Measurements from ENCODE around the gene PMFBP1. TPM values are rescaled to one million over a fixed set of nuclear protein-coding genes. Genes with fewer than 3 reads are reported as not detected.
A peak's percentile ranks its signal among the peaks of the same experiment; 100 is the strongest.
"Not testable (repeated sequence)": the region's sequence is repeated elsewhere in the genome, so short reads cannot be mapped to it uniquely, and the experiment has no call there.

Gene PMFBP1
- total RNA-seq, 4 donors from 2014 or later = 0.42 to 1.2 (median 0.51) TPM

DNA sequence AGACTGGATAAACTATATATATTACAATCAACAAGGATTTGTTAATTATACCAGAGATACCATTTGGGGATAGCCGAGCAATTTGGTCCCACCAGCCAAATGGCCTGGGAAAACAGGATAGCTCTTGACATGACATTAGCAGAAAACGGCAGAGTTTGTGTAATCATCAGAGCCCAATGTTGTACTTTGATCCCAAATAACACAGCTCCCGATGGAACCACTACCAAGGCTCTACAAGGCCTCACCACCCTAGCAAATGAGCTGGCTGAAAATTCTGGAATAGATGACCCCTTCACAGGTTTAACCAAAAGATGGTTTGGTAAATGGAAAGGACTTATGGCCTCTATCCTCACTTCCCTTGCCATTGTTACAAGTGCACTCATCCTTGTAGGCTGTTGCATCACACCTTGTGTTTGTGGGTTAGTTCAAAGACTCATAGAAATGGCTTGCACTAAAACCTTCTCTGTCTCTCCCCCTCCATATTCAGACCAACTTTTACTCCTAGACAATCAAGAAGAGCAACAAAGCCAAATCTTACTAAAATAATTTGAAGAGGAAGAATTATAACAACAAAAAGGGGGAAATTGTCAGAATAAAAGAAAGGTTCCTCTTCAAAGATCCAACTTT is 88.1 kb downstream of the PMFBP1 start:
- TF ChIP-seq, protein P1, sequence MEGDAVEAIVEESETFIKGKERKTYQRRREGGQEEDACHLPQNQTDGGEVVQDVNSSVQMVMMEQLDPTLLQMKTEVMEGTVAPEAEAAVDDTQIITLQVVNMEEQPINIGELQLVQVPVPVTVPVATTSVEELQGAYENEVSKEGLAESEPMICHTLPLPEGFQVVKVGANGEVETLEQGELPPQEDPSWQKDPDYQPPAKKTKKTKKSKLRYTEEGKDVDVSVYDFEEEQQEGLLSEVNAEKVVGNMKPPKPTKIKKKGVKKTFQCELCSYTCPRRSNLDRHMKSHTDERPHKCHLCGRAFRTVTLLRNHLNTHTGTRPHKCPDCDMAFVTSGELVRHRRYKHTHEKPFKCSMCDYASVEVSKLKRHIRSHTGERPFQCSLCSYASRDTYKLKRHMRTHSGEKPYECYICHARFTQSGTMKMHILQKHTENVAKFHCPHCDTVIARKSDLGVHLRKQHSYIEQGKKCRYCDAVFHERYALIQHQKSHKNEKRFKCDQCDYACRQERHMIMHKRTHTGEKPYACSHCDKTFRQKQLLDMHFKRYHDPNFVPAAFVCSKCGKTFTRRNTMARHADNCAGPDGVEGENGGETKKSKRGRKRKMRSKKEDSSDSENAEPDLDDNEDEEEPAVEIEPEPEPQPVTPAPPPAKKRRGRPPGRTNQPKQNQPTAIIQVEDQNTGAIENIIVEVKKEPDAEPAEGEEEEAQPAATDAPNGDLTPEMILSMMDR (IDR thresholded peaks at IDR 0.05) = no peak
- TF ChIP-seq EP300 (IDR thresholded peaks at IDR 0.05) (no peak), POLR2A (IDR thresholded peaks at IDR 0.05) (no peak)
- H3K27ac ChIP-seq = no peak overlapping the region
- no peak for DNase-seq (ENCODE audit: low spot score in 2 of 2)
- no peaks in the 10 kb centered on the region for H3K27me3 ChIP-seq
- H3K36me3 ChIP-seq = peaks cover 0 to 51% (median 19%) of the 10 kb centered on the region in 3 donors
- H3K4me3 ChIP-seq = no peak overlapping the region
- no peaks in the 10 kb centered on the region for H3K4me1 ChIP-seq
- H3K9me3 ChIP-seq = no peaks in the 10 kb centered on the region
- 62 to 72% methylated on average over 3 of the region's 3 CpGs for WGBS, 2 donors

DNA sequence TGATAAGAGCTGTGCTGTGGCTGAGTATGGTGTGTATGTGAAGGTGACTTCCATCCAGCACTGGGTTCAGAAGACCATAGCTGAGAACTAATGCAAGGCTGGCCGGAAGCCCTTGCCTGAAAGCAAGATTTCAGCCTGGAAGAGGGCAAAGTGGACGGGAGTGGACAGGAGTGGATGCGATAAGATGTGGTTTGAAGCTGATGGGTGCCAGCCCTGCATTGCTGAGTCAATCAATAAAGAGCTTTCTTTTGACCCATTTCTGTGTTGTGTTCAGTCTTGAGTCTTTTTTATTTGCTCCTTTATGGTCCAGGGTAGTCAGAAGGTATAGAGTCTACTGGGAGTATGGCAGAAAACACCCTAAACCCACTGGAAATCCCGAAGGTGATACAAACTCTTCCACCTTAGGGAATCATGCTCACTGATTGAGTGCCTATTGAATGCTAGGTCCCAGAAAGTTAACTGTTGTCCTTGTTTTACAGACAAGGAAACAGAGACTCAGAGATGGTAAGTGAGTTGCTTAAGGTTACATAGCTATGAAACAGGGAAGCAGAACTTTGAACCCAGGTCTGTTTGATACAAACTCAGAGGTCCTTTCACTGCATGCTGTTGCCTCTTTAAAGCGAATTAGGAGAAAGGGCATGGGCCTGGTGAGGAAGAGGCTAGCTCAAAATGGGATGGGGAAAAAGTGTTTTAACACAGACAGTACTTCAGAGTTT is 94.8 kb downstream of the PMFBP1 start:
- peak overlapping the region in 1 of 4 donors; percentile 15 for H3K27ac ChIP-seq
- H3K36me3 ChIP-seq; H3K9me3 ChIP-seq; H3K4me3 ChIP-seq; DNase-seq (ENCODE audit: low spot score in 2 of 2); H3K27me3 ChIP-seq: not testable (repeated sequence)
- WGBS, 2 donors = 85 to 100% methylated on average over 1 to 4 of the region's 5 CpGs
- peaks cover 0 to 30% (median 9%) of the 10 kb centered on the region in 4 donors for H3K4me1 ChIP-seq

DNA sequence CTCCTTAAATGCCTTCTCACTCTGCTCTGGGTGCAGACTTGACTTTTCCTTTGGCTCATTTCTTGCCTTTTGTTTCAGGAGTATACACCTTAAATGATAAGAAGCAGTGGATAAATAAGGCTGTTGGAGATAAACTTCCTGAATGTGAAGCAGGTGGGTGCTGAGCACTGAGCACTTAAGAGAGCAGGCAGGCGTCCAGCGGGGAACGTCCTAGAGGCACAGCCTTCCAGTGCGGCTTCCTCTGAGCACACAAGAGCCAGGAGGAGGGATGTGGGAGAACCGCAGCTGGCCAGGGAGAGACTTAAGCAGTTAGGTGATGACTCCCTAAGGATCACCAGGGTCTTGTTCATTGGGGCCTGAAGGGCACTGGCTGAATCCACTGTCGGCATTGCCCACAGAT is 96.9 kb downstream of the PMFBP1 start:
- DNase-seq (ENCODE audit: low spot score in 2 of 2); H3K36me3 ChIP-seq; H3K4me3 ChIP-seq; H3K9me3 ChIP-seq; H3K27me3 ChIP-seq: not testable (repeated sequence)
- WGBS, 2 donors = 50 to 81% methylated on average over 1 to 2 of the region's 6 CpGs
- Histone ChIP-seq H3K27ac (peak overlapping the region in 2 of 4 donors; percentile 80 to 87), H3K4me1 (peaks cover 0 to 43% (median 12%) of the 10 kb centered on the region in 4 donors)

DNA sequence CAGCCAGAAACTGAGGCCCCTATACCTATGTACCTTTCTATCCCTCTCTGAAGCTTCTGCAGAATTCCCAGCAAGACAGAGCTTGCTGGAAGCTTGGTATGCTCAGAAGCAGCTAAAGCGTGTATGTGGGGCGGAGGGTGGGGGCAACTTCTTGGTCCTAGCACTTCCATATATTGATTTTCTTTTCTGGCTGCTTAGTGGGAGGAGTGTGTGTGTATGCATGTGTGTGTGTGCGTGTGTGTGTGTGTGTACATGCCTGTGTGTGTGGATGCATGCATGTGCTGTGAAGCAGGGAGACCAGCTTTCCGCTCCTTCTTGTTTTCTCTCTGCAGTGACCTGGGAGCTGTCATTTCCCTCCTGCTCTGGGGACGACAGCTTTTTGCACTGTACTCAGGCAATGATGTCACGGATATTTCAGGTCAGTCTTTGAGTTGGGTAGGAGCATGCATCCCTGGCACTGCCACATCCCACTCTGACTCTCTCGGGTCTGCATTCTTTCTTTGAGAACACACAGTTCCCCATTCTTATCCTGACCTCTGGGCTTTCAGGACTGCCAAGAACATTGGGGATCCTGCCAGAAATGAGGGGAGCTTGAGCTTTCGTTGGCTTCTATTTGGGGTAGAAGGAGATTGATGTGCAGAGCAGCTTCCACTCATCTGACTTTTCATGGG is 98.3 kb downstream of the PMFBP1 start:
- Histone ChIP-seq H3K4me3 (peak overlapping the region in 1 of 4 donors; percentile 17), H3K27me3 (no peaks in the 10 kb centered on the region), H3K4me1 (peaks cover 0 to 50% (median 15%) of the 10 kb centered on the region in 4 donors), H3K9me3 (no peaks in the 10 kb centered on the region), H3K27ac (peak overlapping the region; percentile 61 to 87 (median 72)), H3K36me3 (peaks cover 0 to 9% (median 0%) of the 10 kb centered on the region in 3 donors)
- DNase-seq (ENCODE audit: low spot score in 2 of 2) = peak in 1 of 2 donors; percentile 10
- WGBS, 2 donors = 43 to 44% methylated on average over 8 of the region's 8 CpGs
- TF ChIP-seq EP300 (IDR thresholded peaks at IDR 0.05) (peak; percentile 21 to 61), POLR2A (IDR thresholded peaks at IDR 0.05) (no peak)
- TF ChIP-seq, protein P1 (IDR thresholded peaks at IDR 0.05) = no peak

DNA sequence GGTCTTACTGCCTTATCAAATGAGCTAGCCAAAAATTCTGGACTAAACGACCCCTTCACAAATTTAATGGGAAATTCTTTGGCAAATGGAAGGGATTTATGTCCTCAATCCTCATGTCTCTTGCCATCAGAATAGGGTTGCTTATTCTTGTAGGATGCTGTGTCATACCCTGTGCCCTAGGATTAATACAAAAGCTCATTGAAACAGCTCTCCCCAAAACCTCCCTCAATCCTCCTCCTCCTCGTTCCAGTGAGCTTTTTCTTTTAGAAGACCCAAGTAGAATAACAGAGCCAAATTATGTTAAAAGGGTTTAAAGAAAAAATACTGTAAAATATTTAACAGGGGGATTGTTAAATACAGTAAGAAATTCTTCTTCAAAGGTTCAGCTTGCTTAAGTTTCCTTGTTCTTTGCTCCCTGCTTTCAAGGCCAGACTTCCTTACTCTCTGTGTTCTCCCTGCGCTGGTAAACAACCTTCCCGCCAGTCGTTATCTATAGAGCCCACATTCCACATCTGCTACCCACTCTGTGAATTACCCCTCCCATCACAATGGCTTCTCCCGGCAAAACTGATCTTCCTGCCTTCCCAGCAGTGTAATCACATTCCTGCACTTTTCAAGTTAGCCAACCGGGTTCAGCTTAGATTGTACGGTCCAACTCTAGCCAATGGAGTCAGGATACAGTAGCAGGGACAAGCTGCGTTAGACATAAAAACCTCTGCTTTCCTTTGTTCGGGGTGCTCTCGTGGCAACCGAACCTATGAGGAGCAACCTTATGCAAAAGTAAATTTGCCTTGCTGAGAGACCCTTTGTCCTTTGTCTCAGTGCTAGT is 99.2 kb downstream of the PMFBP1 start:
- WGBS, 2 donors = 27 to 29% methylated on average over 12 of the region's 12 CpGs
- peaks cover 0 to 2% (median 0%) of the 10 kb centered on the region in 3 donors for H3K36me3 ChIP-seq
- no peaks in the 10 kb centered on the region for H3K9me3 ChIP-seq
- H3K4me1 ChIP-seq = peaks cover 0 to 52% (median 15%) of the 10 kb centered on the region in 4 donors
- H3K27ac ChIP-seq = peak overlapping the region; percentile 61 to 87 (median 72)
- TF ChIP-seq POLR2A (IDR thresholded peaks at IDR 0.05) (no peak), EP300 (IDR thresholded peaks at IDR 0.05) (no peak)
- TF ChIP-seq, protein P1 (IDR thresholded peaks at IDR 0.05) = no peak
- no peak for DNase-seq (ENCODE audit: low spot score in 2 of 2)
- H3K27me3 ChIP-seq = no peaks in the 10 kb centered on the region
- H3K4me3 ChIP-seq = peak overlapping the region in 1 of 4 donors; percentile 17

Other genes starting within 250 kb of the PMFBP1 start
- gene PKD1L3, start 171.8 kb downstream of the PMFBP1 start, total RNA-seq = 1 to 10 TPM in 2 of 4 donors, under 1 TPM in 2; under 0.01 to 1.8 (median 0.74) TPM
- 10 to 100 TPM in 1 of 4 donors, 1 to 10 TPM in 3; 8.2 to 12.0 (median 9.3) TPM for gene DHODH, start 163.4 kb downstream of the PMFBP1 start, total RNA-seq
- gene HP, start 117.7 kb downstream of the PMFBP1 start, total RNA-seq = 10 to 100 TPM in 3 of 4 donors, 1 to 10 TPM in 1; 1.5 to 32.4 (median 27.5) TPM
- 1 to 10 TPM; 1.2 to 6.3 (median 5.1) TPM for gene HPR, start 108.9 kb downstream of the PMFBP1 start, total RNA-seq
- gene TXNL4B, start 78.5 kb downstream of the PMFBP1 start, total RNA-seq = 10 to 100 TPM; 13.1 to 20.5 (median 15.5) TPM
- 100 to 1,000 TPM in 1 of 4 donors, 10 to 100 TPM in 3; 74.1 to 111 (median 81.0) TPM for gene DHX38, start 78.3 kb downstream of the PMFBP1 start, total RNA-seq

Data from tibial nerve (tissue), 4 donors.